ACC112 (cell line): Measurements from ENCODE around the gene UVSSA.

ENCODE experiments used
- H2AFZ ChIP-seq: fragments of 200-600 bp; sonication (generic); one replicate; pipeline ENCODE4 v1.6.0; 2017; ENCODE audit warnings: antibody characterized with exemption, low read length; ENCODE audit not compliant: unreplicated experiment
- H3K27ac ChIP-seq: fragments of 200-600 bp; sonication (generic); 2 replicates; pipeline ENCODE4 v1.5.1; 2014; ENCODE audit warnings: low read depth, mild to moderate bottlenecking, antibody characterized with exemption, low read length, moderate library complexity
- H3K27me3 ChIP-seq: fragments of 200-600 bp; sonication (generic); 2 replicates; pipeline ENCODE4 v1.6.1; 2014; ENCODE audit warnings: mild to moderate bottlenecking, antibody characterized with exemption, low read length, moderate library complexity, mixed read lengths; ENCODE audit not compliant: insufficient read depth
- H3K36me3 ChIP-seq: fragments of 200-600 bp; sonication (generic); 2 replicates; pipeline ENCODE4 v1.6.1; 2016; ENCODE audit warnings: mild to moderate bottlenecking, antibody characterized with exemption, low read length, moderate library complexity, mixed read lengths; ENCODE audit not compliant: insufficient read depth
- H3K4me1 ChIP-seq: fragments of 200-600 bp; sonication (generic); one replicate; pipeline ENCODE4 v1.6.1; 2016; ENCODE audit warnings: low read length, mixed read lengths; ENCODE audit not compliant: insufficient read depth, unreplicated experiment, control insufficient read depth
- H3K4me3 ChIP-seq: fragments of 200-600 bp; sonication (generic); 2 replicates; pipeline ENCODE4 v1.5.1; 2014; ENCODE audit warnings: mild to moderate bottlenecking, low read depth, low read length
- H3K79me2 ChIP-seq: fragments of 200-600 bp; sonication (generic); one replicate; pipeline ENCODE4 v1.6.0; 2016; ENCODE audit warnings: low read length; ENCODE audit not compliant: control insufficient read depth, unreplicated experiment, insufficient read depth

UVSSA gene

GRCh38 chr4:1361431-1361830 lies 14.4 kb downstream of the UVSSA start:
- Histone ChIP-seq H3K4me1 (peaks cover 13% of the 10 kb centered on the region), H3K36me3 (no peaks in the 10 kb centered on the region), H3K79me2 (no peaks in the 10 kb centered on the region), H3K27me3 (no peaks in the 10 kb centered on the region), H3K4me3 (no peak overlapping the region), H3K27ac (no peak overlapping the region), H2AFZ (no peak overlapping the region)

GRCh38 chr4:1362046-1362445 lies 15.0 kb downstream of the UVSSA start:
- H3K27ac ChIP-seq: no peak overlapping the region
- H3K36me3 ChIP-seq: no peaks in the 10 kb centered on the region
- no peaks in the 10 kb centered on the region for H3K27me3 ChIP-seq
- H3K4me3 ChIP-seq: no peak overlapping the region
- no peaks in the 10 kb centered on the region for H3K79me2 ChIP-seq
- no peak overlapping the region for H2AFZ ChIP-seq
- H3K4me1 ChIP-seq: peaks cover 13% of the 10 kb centered on the region

GRCh38 chr4:1362521-1362920 lies 15.5 kb downstream of the UVSSA start:
- Histone ChIP-seq H2AFZ (no peak overlapping the region), H3K36me3 (no peaks in the 10 kb centered on the region), H3K79me2 (no peaks in the 10 kb centered on the region), H3K27ac (no peak overlapping the region), H3K4me1 (peaks cover 13% of the 10 kb centered on the region), H3K4me3 (no peak overlapping the region), H3K27me3 (no peaks in the 10 kb centered on the region)

- peaks cover 13% of the 10 kb centered on the region for H3K4me1 ChIP-seq
- no peak overlapping the region for H2AFZ ChIP-seq
- H3K36me3 ChIP-seq: no peaks in the 10 kb centered on the region
- H3K27me3 ChIP-seq: no peaks in the 10 kb centered on the region
- H3K79me2 ChIP-seq: no peaks in the 10 kb centered on the region
- H3K27ac ChIP-seq: no peak overlapping the region
- no peak overlapping the region for H3K4me3 ChIP-seq
Observed at GRCh38 chr4:1363513-1363912, 16.5 kb downstream of the UVSSA start.

- H2AFZ ChIP-seq: no peak overlapping the region
- H3K27me3 ChIP-seq: no peaks in the 10 kb centered on the region
- H3K27ac ChIP-seq: no peak overlapping the region
- H3K79me2 ChIP-seq: no peaks in the 10 kb centered on the region
- no peak overlapping the region for H3K4me3 ChIP-seq
- H3K4me1 ChIP-seq: peaks cover 13% of the 10 kb centered on the region
- H3K36me3 ChIP-seq: no peaks in the 10 kb centered on the region
Observed at GRCh38 chr4:1364217-1364616, 17.2 kb downstream of the UVSSA start.

- H2AFZ ChIP-seq: no peak overlapping the region
- no peaks in the 10 kb centered on the region for H3K36me3 ChIP-seq
- no peaks in the 10 kb centered on the region for H3K27me3 ChIP-seq
- H3K4me1 ChIP-seq: peaks cover 12% of the 10 kb centered on the region
- H3K27ac ChIP-seq: no peak overlapping the region
- H3K79me2 ChIP-seq: no peaks in the 10 kb centered on the region
- no peak overlapping the region for H3K4me3 ChIP-seq
Observed at GRCh38 chr4:1364748-1365147, 17.7 kb downstream of the UVSSA start.

- H3K36me3 ChIP-seq: no peaks in the 10 kb centered on the region
- peaks cover 4% of the 10 kb centered on the region for H3K4me1 ChIP-seq
- no peaks in the 10 kb centered on the region for H3K79me2 ChIP-seq
- H3K27ac ChIP-seq: no peak overlapping the region
- H2AFZ ChIP-seq: no peak overlapping the region
- no peak overlapping the region for H3K4me3 ChIP-seq
- no peaks in the 10 kb centered on the region for H3K27me3 ChIP-seq
Observed at GRCh38 chr4:1365271-1366178, 18.5 kb downstream of the UVSSA start.

- Histone ChIP-seq H3K79me2 (no peaks in the 10 kb centered on the region), H2AFZ (no peak overlapping the region), H3K4me1 (no peaks in the 10 kb centered on the region)
Observed at GRCh38 chr4:1366371-1367229, 19.6 kb downstream of the UVSSA start.

GRCh38 chr4:1367230-1367935 lies 20.4 kb downstream of the UVSSA start:
- H2AFZ ChIP-seq: no peak overlapping the region
- H3K79me2 ChIP-seq: no peaks in the 10 kb centered on the region
- no peaks in the 10 kb centered on the region for H3K4me1 ChIP-seq
- H3K27ac ChIP-seq: no peak overlapping the region
- H3K4me3 ChIP-seq: no peak overlapping the region
- H3K36me3 ChIP-seq: peaks cover 5% of the 10 kb centered on the region; the same call in 1 of the 2 replicates
- H3K27me3 ChIP-seq: no peaks in the 10 kb centered on the region

More at GRCh38 chr4:1366371-1367229, 19.6 kb downstream of the UVSSA start:
- Histone ChIP-seq H3K27me3 (no peaks in the 10 kb centered on the region), H3K4me3 (no peak overlapping the region), H3K27ac (no peak overlapping the region), H3K36me3 (no peaks in the 10 kb centered on the region)

- Histone ChIP-seq H3K4me1 (no peaks in the 10 kb centered on the region), H3K4me3 (no peak overlapping the region), H3K27me3 (no peaks in the 10 kb centered on the region), H2AFZ (no peak overlapping the region), H3K27ac (no peak overlapping the region), H3K36me3 (peaks cover 6% of the 10 kb centered on the region; the same call in 1 of the 2 replicates), H3K79me2 (no peaks in the 10 kb centered on the region)
Observed at GRCh38 chr4:1367936-1368289, 20.9 kb downstream of the UVSSA start.
